Adrenal gland (tissue), 5 donors: ENCODE data around the gene ZNF281.

Experiments used
- CTCF ChIP-seq, 6 experiments: fragments of 450-650 bp in 4 of 6; fragments of 200-600 bp in 2 of 6; sonication (generic) in 1 of 6; IDR thresholded peaks; 1 replicate in 5 of 6; 2 replicates in 1 of 6; pipeline versions ENCODE4 v1.5.1 to v1.8.0; 2016 to 2021; ENCODE audit warnings: antibody characterized with exemption in 6 of 6, mild to moderate bottlenecking in 2 of 6, moderate library complexity in 1 of 6
- POLR2A ChIP-seq, 2 donors: fragments of 450-650 bp; IDR thresholded peaks; one replicate each; pipeline ENCODE4 v1.6.1; 2017; ENCODE audit warnings: antibody characterized with exemption in 2 of 2, mild to moderate bottlenecking in 2 of 2, moderate library complexity in 1 of 2
- donor health status: DM: no; HTN: no; CAD: no.

DNA sequence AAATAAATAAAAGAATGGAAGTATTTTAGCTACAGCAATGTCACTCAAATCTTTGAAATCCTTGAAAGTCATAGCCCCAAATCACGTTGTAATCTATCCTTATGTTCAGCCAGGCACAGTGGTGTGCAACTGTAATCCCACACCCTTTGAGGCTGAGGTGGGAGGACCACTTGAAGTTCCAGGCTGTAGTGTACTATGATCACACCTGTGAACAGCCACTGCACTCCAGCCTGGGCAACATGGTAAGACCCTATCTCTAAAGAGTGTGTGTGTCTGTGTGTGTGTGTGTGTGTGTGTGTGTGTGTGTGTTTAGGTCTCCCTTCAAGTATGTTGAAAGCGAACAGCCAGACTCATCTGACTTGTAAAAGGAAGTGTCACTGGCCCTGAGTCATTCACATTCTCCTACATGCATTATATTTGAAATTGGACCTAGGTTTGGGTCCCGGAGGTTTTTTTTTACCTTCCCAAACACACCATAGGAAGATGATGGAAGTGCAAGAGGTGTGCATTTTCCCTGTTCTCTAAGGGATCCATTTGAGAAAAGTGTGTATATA is 50.1 kb downstream of the ZNF281 start:
- TF ChIP-seq CTCF (IDR thresholded peaks at IDR 0.05) (no peak), POLR2A (IDR thresholded peaks at IDR 0.05) (no peak)
